ENCODE data around the gene ERFL.
"Not testable (repeated sequence)": the region's sequence is repeated elsewhere in the genome, so short reads cannot be mapped to it uniquely, and the experiment has no call there.

- TF ChIP-seq CTCF (IDR thresholded peaks at IDR 0.05; ENCODE audit: control extremely low read depth in 1 of 3, insufficient read depth in 1 of 3, low read depth in 1 of 3, low read length in 3 of 3); EZH2 (IDR thresholded peaks at IDR 0.05; ENCODE audit: low read depth, low read length, severe bottlenecking); SP2 (IDR thresholded peaks at IDR 0.05; ENCODE audit: low read length); POU5F1 (IDR thresholded peaks at IDR 0.05; ENCODE audit: low read depth, low read length); CEBPB (IDR thresholded peaks at IDR 0.05; ENCODE audit: low read depth, low read length); EGR1 (IDR thresholded peaks at IDR 0.05; ENCODE audit: borderline replicate concordance, low read depth, low read length); KDM4A (IDR thresholded peaks at IDR 0.05; ENCODE audit: low read depth, low read length, severe bottlenecking); POLR2AphosphoS5 (IDR thresholded peaks at IDR 0.05; ENCODE audit: low read depth, low read length); RAD21 (IDR thresholded peaks at IDR 0.05 in 1 of 2, conservative IDR thresholded peaks at IDR 0.05 in 1 of 2; ENCODE audit: low read depth in 2 of 2, low read length in 2 of 2); EP300 (IDR thresholded peaks at IDR 0.05; ENCODE audit: borderline replicate concordance in 1 of 2, low read depth in 2 of 2, low read length in 2 of 2); RXRA (IDR thresholded peaks at IDR 0.05; ENCODE audit: insufficient read depth, low read depth, low read length); YY1 (IDR thresholded peaks at IDR 0.05; ENCODE audit: low read depth, low read length): not testable (repeated sequence)
- TF ChIP-seq, protein P1, sequence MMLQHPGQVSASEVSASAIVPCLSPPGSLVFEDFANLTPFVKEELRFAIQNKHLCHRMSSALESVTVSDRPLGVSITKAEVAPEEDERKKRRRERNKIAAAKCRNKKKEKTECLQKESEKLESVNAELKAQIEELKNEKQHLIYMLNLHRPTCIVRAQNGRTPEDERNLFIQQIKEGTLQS (IDR thresholded peaks at IDR 0.05; ENCODE audit: insufficient read depth, low read depth, low read length): not testable (repeated sequence)
These were observed 13.8 kb downstream of the ERFL start for GRCh38 chr19:41914424-41914834.

Data from H1 (cell line).